SK-MEL-5 (cell line): Measurements from ENCODE around the gene TGFB3. TPM values are rescaled to one million over a fixed set of nuclear protein-coding genes. Genes with fewer than 3 reads are reported as not detected.

Experiments
- DNase-seq: peaks from one replicate; pipeline ENCODE4 v3.0.0-alpha.2; 2016; ENCODE audit warnings: low read depth, low spot score
- in situ Hi-C: cut with HindIII; loops from 2 replicates; pipeline ENCODE4 v1.10.0; 2016; ENCODE audit warnings: low sequenced_read_pairs, high pct_unique_total_duplicates, low pct_unique_long_range_greater_than_20kb
- total RNA-seq: library from RNA; depleted of rRNA; stranded (reverse); fragments of >200 nt; shearing (Covaris generic); gene quantifications from 2 replicates; pipeline ENCODE4 v1.2.3, GENCODE V29; 2014

The TGFB3 gene
- total RNA-seq, 1 experiment from 2014 or later, result 4.4 TPM

DNA sequence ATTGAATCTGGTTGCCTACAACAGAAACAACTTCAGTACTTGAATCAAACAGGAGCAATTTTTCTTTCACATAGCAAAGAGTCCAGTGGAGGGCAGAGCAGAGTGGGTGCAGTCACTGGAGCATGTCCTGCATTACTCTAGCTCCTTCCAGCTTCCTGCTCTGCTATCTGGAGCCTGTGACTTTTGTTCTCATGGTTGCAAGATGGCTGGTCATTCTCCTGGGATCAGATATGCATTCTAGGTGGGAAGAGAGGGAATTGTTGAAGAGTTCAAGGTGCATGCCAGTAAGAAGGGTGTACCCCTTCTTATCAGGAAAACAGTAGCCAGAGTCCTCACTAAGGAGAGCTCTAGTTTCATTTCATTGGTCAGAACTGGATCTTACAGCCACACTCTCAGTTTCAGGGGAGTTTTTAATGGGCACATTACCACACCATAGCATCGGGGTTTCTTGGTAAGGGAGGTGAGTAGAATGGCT lies 11.8 kb upstream of the TGFB3 start:
- no peak for DNase-seq
- in situ Hi-C loops, result loop anchor here (25.0 kb wide), 1 partner anchor 281 kb away; no protein-coding TSS in a partner anchor

DNA sequence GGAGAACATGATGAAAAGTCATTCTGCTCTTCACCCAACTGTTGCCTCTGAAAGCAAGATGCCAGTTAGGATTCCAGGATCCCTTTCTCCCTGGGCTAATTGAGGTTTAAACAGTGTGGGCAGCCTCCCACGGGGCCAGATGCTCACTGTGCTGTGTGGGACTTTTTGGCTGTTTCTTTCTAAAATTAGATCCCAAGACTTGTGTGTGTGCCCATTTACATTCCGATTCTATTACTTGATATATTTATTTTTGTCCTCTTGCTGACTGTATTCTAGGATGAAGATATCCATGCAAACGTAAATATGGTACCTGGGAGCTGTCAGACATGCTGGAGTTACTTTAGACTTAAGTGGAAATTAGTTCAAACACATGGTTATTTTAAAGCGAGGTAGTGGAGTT lies 10.0 kb upstream of the TGFB3 start:
- in situ Hi-C loops, result loop anchor here (25.0 kb wide), 1 partner anchor 279 kb away; no protein-coding TSS in a partner anchor
- DNase-seq, result no peak

DNA sequence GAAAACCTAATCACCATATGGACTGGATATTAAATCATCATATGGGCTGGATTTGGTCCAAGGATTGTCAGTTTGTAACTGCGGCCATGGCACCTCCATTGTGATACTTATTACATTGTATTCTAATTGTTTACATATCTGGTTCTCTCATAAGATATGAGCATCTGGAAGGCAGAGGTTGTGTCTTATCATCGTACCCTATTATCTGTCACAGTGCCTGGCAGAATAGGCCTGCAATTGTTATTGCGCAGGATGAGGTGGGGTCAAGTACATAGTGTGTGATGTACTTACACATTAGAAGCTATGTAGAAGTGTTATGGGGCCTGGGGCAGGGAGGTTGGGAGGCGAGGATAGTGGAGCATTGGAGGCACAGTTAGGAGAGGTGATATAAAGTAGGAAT lies 8.5 kb upstream of the TGFB3 start:
- in situ Hi-C loops, result loop anchor here (25.0 kb wide), 1 partner anchor 278 kb away; no protein-coding TSS in a partner anchor
- no peak for DNase-seq

DNA sequence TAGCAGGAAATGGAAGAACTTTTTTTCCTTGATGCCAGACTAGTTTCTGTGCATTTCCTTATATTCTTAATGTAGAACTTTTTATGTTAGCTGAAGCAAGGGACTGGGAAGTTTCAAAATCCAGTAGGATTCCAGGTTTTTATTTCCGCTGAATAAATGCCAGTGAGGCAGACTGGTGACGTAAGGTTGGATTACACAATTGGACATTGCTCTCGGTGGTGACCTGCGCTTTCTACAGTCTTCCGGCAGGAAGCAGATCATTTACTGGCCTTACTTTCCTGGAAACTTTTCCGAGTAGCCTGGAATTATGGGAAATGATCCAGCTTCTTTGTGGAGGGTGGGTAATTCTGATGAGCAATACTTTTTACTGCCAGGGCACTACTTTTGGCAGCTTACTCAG lies 7.3 kb upstream of the TGFB3 start:
- no peak for DNase-seq
- in situ Hi-C loops, result loop anchor here (25.0 kb wide), 1 partner anchor 277 kb away; no protein-coding TSS in a partner anchor

DNA sequence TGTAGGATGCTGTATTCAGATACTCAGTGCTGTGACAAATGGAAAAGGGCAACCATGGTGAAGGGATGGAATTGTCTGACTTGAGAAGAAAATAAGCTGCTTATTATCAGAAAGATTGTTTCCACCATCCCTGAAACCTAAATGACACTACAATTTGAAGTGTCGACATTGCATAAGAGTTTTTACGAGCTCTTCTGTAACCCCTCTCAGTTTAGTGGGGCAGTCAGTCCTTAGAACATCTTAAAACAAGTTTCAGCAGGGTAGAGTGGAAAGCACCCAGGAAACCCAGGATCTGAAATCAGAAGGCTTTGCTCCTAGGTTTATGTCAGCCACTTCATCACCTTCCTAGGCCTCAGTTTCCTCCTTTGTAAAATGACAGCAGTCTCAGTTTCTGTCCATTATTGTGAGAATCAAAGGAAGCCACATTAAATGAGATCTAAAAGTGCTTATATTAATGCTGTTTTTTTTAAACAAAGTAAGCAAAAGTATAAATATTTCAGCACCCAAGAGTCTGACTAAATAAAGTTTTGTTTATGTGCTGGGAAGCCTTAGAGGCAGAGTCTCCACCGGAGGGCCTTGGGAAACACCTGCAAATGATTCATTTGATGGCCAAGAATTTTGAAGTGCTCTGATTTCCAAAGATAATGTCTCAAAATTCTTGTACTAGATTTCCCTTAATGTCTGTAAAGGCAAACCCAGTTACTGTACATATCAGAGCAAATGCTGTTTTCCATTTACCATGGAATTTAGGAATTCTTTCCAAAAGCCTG lies 5.6 kb upstream of the TGFB3 start:
- in situ Hi-C loops, result loop anchor here (25.0 kb wide), 1 partner anchor 275 kb away; no protein-coding TSS in a partner anchor
- no peak for DNase-seq

DNA sequence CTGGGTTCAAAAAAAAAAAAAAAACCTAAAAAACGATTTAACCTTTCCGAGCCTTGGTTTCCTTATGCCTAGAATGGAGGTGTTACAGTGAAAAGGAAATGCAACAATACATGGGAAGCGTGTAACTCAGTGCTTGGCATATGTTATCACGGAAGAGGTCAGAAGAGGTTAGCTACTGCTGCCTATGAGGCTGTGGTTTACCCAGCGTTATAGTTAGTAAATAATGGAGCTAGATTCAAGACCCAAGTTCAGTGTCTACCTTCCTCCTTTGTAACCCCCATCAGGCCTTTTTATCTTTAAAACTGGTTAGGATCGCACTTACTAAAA lies 4.6 kb upstream of the TGFB3 start:
- in situ Hi-C loops, result loop anchor here (25.0 kb wide), 1 partner anchor 274 kb away; no protein-coding TSS in a partner anchor
- DNase-seq, result no peak

DNA sequence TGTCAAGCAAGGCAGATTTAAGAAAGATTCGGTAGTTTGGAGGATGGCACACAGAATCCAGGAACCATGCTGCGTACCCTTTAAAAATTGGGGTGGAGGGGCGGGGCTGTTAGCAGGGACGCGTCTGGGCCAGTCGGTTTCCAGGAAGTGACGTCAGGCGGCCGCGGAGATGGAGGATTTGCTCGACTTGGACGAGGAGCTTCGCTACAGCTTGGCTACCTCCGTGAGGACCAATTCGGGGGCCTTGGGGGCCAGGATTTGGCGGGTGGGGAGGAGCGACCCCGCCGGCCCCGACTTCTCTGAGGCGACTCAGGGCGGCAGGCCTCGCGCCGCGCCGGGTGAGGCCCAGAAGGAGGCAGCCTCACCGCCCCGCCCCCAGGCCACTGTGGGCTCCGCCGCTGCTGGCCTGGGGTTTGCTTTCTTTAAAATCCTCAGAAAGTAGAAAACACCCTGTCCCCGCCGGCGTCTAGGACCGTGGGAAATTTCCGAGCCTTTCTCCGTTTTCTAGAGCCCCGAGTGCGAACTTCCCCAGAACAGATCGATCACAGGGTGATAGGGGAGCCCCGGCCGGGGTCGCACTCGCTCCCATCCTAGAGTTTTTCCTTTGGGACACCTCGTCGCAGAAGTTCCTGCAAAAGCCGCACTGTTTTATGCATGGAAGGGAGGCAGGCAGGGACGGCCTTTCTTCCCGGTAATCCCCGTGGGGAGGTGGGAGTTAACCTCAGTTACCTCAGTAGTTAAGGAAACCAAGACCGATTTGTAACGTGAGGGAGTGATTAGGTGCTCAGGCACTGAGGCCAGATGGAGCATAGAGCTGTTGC lies 4.0 kb upstream of the TGFB3 start, which contains the start of gene IFT43:
IFT43 (plus strand) TSS at position 146 of the 821 bp plus-strand sequence; CDS start at position 170, 24 bp downstream.
- peak; percentile 71 for DNase-seq
- in situ Hi-C loops, result loop anchor here (25.0 kb wide), 1 partner anchor 274 kb away; no protein-coding TSS in a partner anchor

DNA sequence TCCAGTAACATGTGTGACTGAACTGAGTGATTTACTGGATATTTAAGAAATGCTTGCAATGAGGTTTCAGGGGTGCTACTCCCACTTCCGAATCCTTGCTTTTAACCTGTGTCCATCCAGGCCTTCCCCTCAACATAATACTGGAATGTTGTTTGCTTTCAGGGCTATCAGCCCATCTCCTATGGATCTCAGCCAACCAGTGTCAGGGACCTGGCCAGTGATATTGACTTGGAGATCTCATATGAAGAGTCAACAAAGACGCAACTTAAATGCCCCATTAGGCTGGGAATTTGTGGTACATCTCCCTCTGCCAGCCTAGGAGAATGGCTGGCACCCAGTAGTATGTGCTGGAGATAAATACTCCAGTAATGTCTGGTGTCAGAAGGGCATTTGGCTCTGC lies 2.9 kb upstream of the TGFB3 start:
- in situ Hi-C loops, result loop anchor here (25.0 kb wide), 1 partner anchor 272 kb away; no protein-coding TSS in a partner anchor
- DNase-seq, result no peak

DNA sequence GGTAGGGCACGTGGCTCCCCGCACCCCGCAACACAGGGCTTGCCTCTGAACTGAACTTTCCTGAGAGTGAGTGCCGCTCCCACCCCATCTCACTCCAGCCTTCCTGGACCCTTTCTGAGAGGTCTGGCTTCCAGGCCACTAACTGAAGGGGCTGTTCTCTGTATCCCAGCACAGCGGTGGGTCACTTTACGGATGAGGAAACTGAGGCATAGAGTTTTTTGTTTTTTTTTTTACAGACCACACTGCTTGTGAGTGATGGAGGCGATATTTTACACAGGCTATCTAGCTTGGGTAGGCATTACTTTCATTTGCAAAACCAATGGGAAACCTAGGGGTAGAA lies 1.2 kb upstream of the TGFB3 start:
- DNase-seq, result no peak
- in situ Hi-C loops, result loop anchor here (25.0 kb wide), 1 partner anchor 271 kb away; no protein-coding TSS in a partner anchor

DNA sequence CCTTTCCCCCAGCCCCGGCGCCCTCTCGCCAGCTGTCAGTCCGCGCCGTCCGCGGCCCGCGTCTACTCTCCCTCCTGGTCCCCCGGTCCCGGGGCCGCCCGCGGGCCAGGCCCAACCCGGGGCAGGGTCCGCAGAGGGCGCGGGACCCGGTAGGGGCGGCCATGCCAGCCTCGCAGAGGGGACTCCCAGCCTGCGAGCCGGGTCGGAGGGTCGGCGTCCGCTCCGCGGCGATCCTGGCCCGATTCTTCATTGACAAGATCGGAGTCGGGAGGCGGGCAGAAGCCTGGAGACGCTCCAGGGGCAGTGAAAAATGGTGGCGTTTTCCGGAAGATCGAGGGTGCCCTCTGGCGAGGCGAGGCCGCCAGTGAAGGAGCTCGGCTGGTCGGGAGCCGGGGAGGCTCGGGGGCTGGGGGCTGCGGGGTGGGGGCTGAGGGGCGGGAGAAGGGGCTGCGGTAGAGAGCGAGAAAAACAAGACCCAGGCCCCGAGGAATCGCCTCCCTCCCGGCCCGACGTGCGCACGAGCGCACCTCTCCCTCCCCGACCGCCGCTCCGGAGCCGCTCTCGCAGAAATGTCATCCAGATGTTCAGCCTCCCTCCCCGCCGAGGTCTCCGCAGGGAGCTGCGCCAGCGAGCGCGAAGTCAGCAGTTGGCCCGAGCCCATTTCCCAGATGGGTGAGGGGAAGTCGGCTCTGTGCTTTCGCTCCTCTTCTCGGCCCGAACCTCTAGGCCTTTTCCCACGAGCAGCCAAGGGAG lies 647 bp upstream of the TGFB3 start:
- DNase-seq, result peak; percentile 77
- in situ Hi-C loops, result loop anchor here (25.0 kb wide), 1 partner anchor 270 kb away; no protein-coding TSS in a partner anchor

DNA sequence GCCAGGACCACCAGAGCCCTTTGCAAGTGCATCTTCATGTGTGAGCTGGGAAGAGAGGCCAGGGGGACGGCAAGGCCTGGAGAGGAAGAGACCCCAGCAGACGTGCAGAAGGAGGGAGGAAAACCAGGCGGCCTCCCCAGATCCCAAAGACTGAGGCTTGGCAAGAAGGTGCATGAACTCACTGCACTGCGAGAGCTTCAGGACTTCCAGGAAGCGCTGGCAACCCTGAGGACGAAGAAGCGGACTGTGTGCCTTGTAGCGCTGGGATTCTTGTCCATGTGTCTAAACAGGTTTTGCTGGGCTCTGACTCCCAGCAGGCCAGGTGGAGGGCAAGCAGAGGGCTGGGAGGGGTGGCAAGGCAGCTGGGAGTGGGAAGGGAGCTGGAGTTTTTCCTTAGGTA lies 939 bp downstream of the TGFB3 start:
- in situ Hi-C loops, result loop anchor here (25.0 kb wide), 1 partner anchor 269 kb away; no protein-coding TSS in a partner anchor
- DNase-seq, result no peak

DNA sequence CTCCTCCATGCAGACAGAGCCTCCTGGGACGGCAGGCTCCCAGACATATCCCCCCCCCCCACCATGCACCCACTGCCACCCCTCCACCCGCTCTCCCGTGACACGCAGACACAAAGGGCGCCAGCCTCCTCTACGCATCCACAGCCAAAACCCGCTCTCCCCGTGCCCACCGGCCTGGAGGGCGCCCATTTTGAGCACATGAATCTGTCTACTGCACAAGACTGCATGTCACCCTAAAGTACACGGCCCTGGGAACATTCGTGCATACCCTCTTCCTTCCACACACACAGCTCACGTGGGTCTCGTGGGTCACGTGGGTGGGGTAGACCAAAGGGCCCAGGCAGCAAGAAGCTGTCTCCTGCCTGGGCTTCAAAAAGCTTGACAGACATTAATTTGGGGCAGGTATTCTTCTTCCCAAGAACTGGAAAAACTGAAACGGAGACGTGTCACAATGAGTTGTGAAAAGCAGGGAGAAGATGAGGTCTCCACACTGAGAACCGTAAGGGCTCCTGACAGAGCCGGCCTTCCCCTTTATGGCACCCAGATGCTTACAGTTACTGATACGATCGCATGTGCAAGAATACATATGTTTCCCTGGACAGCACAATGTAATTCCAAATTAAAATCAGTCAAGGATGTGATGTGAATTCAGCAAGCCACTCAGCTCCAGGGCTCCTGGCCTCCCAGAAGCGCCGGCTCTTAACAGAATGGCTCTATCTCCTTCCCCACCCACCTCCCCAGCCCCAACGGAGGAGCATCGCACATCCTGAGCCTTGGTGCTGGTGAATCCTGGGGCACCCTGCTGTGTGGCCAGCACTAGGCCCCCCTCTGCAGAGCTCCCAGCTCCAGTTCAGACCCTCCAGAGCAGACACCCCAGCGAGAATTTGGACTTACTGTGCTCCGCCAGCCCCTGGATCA lies 1.9 kb downstream of the TGFB3 start:
- in situ Hi-C loops, result loop anchor here (25.0 kb wide), 1 partner anchor 268 kb away; no protein-coding TSS in a partner anchor
- no peak for DNase-seq

DNA sequence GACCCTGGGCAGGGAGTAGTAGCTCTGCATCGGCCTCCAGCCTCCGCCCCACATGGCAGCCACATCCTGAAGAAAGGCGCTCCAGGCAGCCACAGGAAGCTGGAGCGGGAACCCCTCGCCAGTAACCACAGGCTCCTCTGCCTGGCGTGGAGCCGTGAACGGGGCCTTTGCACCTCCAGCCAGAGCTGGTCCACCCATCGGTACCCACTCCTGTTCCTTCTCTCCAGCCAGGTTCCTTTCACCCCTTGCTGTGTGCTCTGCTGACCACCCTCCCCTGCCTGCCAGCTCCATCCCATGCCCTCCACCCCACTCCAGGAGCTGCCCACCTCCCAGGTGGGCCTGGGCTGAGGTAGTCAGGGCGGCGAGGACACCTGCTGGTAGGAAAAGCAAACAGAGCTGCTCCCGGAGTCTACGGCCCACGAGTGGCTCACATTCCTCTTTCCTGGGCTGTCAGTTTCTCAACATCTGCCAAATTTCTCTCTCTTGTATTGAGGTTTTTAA lies 2.7 kb downstream of the TGFB3 start:
- in situ Hi-C loops, result loop anchor here (25.0 kb wide), 1 partner anchor 267 kb away; no protein-coding TSS in a partner anchor
- peak; percentile 40 for DNase-seq

DNA sequence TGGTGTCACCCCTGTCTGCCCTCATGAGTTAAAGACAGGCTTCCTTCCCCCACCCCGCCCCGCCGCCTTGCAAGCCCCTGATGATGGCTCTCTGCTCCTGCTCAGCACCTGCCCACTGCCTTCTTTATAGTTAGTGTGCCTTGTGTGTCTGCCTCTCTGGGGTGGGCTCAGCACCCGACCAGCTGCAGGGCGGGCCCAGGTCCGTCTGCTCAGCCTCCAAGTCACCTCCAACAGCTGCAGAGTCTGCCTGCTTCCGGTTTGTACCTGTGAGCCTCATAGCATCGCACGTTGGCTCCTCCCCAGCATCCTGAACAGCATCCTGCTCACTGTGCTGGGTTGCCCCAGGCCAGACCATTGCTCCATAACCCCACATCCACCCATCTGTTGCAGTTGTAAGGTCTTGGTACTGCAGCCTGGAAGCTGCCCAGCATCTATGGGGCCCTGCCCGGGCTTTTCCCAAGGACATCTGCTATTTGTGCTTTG lies 3.5 kb downstream of the TGFB3 start:
- in situ Hi-C loops, result loop anchor here (25.0 kb wide), 1 partner anchor 266 kb away; no protein-coding TSS in a partner anchor
- no peak for DNase-seq

DNA sequence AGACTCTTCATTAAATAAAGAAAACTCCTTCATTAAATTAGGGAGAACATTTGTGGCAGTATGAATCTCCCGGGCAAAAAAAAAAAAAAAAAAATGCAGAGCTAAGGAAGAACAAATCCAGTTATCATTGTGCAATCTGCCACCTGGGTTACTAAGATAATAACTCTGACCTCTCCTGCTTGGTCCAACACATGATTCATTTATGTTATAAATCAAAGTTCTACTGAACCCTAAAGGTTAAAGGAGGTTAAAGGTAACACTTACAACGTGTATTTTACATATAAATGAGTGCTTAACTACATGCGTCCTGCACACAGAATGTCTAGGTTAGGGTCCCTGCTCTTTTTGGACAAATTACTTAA lies 4.2 kb downstream of the TGFB3 start:
- no peak for DNase-seq
- in situ Hi-C loops, result loop anchor here (25.0 kb wide), 1 partner anchor 265 kb away; no protein-coding TSS in a partner anchor
